GM23338 (cell line): ENCODE measurements around the gene PRDM10. TPM values are rescaled to one million over a fixed set of nuclear protein-coding genes. Genes with fewer than 3 reads are reported as not detected.

Source experiments
- ATAC-seq: fragments of 200-7000 bp; cut with Tn5 transposase; 3 replicates; pipeline ENCODE4 v1.9.1; 2020
- DNase-seq: peaks from one replicate; pipeline ENCODE4 v3.0.0-alpha.2; 2015; ENCODE audit warnings: low spot score
- H2AFZ ChIP-seq: fragments of 200-600 bp; sonication (generic); 2 replicates; pipeline ENCODE4 v1.8.0; 2016; ENCODE audit warnings: antibody characterized with exemption, mild to moderate bottlenecking, moderate library complexity
- H3F3A ChIP-seq: fragments of 200-600 bp; sonication (generic); replicated peaks from 2 replicates; pipeline ENCODE4 v1.8.0; 2017; ENCODE audit warnings: antibody characterized with exemption, mixed run types, low read depth
- H3K27ac ChIP-seq: fragments of 200-600 bp; sonication (generic); 2 replicates; pipeline ENCODE4 v1.6.1; 2016; ENCODE audit warnings: low read depth
- H3K27me3 ChIP-seq: fragments of 200-600 bp; sonication (generic); 2 replicates; pipeline ENCODE4 v1.8.0; 2016; ENCODE audit warnings: mild to moderate bottlenecking, mixed run types, moderate library complexity; ENCODE audit not compliant: insufficient read depth
- H3K36me3 ChIP-seq: fragments of 200-600 bp; sonication (generic); 2 replicates; pipeline ENCODE4 v1.8.0; 2016; ENCODE audit warnings: mild to moderate bottlenecking; ENCODE audit not compliant: insufficient read depth
- H3K4me1 ChIP-seq: fragments of 200-600 bp; sonication (generic); 2 replicates; pipeline ENCODE4 v1.8.0; 2016; ENCODE audit warnings: mild to moderate bottlenecking, moderate library complexity; ENCODE audit not compliant: insufficient read depth
- H3K4me2 ChIP-seq: fragments of 200-600 bp; sonication (generic); 2 replicates; pipeline ENCODE4 v1.7.1; 2017; ENCODE audit warnings: mixed run types
- H3K4me3 ChIP-seq: fragments of 200-600 bp; sonication (generic); 2 replicates; pipeline ENCODE4 v1.6.1; 2016; ENCODE audit warnings: mixed run types
- H3K79me2 ChIP-seq: fragments of 200-600 bp; sonication (generic); replicated peaks from 2 replicates; pipeline ENCODE4 v1.8.0; 2017; ENCODE audit warnings: mild to moderate bottlenecking; ENCODE audit not compliant: insufficient read depth
- H3K9me2 ChIP-seq: fragments of 200-600 bp; sonication (generic); 2 replicates; pipeline ENCODE4 v1.8.0; 2017; ENCODE audit not compliant: insufficient read depth
- H4K20me1 ChIP-seq: fragments of 200-600 bp; sonication (generic); replicated peaks from 2 replicates; pipeline ENCODE4 v1.8.0; 2017; ENCODE audit warnings: mild to moderate bottlenecking; ENCODE audit not compliant: insufficient read depth
- H3K27ac Mint-ChIP-seq: 2 replicates; pipeline ENCODE4 v1.8.0; 2020; ENCODE audit warnings: inconsistent platforms, mild to moderate bottlenecking, moderate library complexity, mixed read lengths
- H3K27me3 Mint-ChIP-seq: 3 replicates; pipeline ENCODE4 v1.8.0; 2022; ENCODE audit warnings: low read depth, mild to moderate bottlenecking, moderate library complexity, mixed read lengths, inconsistent platforms; ENCODE audit not compliant: insufficient read depth, poor library complexity
- H3K36me3 Mint-ChIP-seq: 3 replicates; pipeline ENCODE4 v1.8.0; 2021; ENCODE audit warnings: low read depth, mild to moderate bottlenecking, inconsistent platforms, moderate library complexity, mixed read lengths
- H3K4me1 Mint-ChIP-seq: 3 replicates; pipeline ENCODE4 v1.8.0; 2020; ENCODE audit warnings: mild to moderate bottlenecking, inconsistent platforms, mixed read lengths
- H3K4me3 Mint-ChIP-seq: 3 replicates; pipeline ENCODE4 v1.8.0; 2021; ENCODE audit warnings: moderate library complexity, mild to moderate bottlenecking, inconsistent platforms, mixed read lengths
- H3K9me3 Mint-ChIP-seq: 3 replicates; pipeline ENCODE4 v1.8.0; 2020; ENCODE audit warnings: moderate library complexity, mild to moderate bottlenecking, inconsistent platforms, mixed read lengths
- CREB1 ChIP-seq: fragments of 250-450 bp; sonication (Bioruptor Pico); IDR thresholded peaks from 2 replicates; pipeline ENCODE4 v1.5.0; 2020; ENCODE audit warnings: low read depth, mild to moderate bottlenecking, moderate library complexity
- EZH2 ChIP-seq: fragments of 200-600 bp; sonication (generic); IDR thresholded peaks from one replicate; pipeline ENCODE4 v1.8.0; 2017; ENCODE audit warnings: antibody characterized with exemption, mild to moderate bottlenecking, low read depth; ENCODE audit not compliant: unreplicated experiment
- EZH2phosphoT487 ChIP-seq: fragments of 200-600 bp; sonication (generic); IDR thresholded peaks from one replicate; pipeline ENCODE4 v1.8.1; 2018; ENCODE audit warnings: antibody characterized with exemption; ENCODE audit not compliant: unreplicated experiment
- JUNB ChIP-seq: IDR thresholded peaks from one replicate; pipeline ENCODE4 v1.6.1; 2016; ENCODE audit warnings: antibody characterized with exemption; ENCODE audit not compliant: unreplicated experiment
- NANOG ChIP-seq: IDR thresholded peaks from 2 replicates; pipeline ENCODE4 v1.6.1; 2016; ENCODE audit warnings: antibody characterized with exemption, borderline replicate concordance
- POLR2AphosphoS5 ChIP-seq: IDR thresholded peaks from 2 replicates; pipeline ENCODE4 v1.6.1; 2016; ENCODE audit warnings: antibody characterized with exemption, low read depth
- STAT1 ChIP-seq: IDR thresholded peaks from one replicate; pipeline ENCODE4 v1.6.1; 2016; ENCODE audit warnings: antibody characterized with exemption; ENCODE audit not compliant: unreplicated experiment
- ZNF114 ChIP-seq: fragments of 250-450 bp; sonication (Bioruptor Pico); IDR thresholded peaks from 2 replicates; pipeline ENCODE4 v1.5.0; 2020; ENCODE audit warnings: mild to moderate bottlenecking, moderate library complexity
- ZNF331 ChIP-seq: fragments of 250-450 bp; sonication (Bioruptor Pico); IDR thresholded peaks from 2 replicates; pipeline ENCODE4 v1.5.0; 2020; ENCODE audit warnings: low read depth, mild to moderate bottlenecking, moderate library complexity
- polyA plus RNA-seq: library from polyadenylated mRNA; unstranded; fragments of >200 nt; fragmentation: Nextera tagmentation; extraction: Ambion mirVana; gene quantifications from 2 replicates; pipeline ENCODE4 v1.2.1, GENCODE V29; 2016
- total RNA-seq: library from RNA; depleted of rRNA; stranded (reverse); fragments of >200 nt; shearing (Covaris generic); gene quantifications from 2 replicates; pipeline ENCODE4 v1.2.3, GENCODE V29; 2014
- TF ChIP-seq, protein P1 (sequence below): IDR thresholded peaks from one replicate; pipeline ENCODE4 v1.6.1; 2018; ENCODE audit warnings: antibody characterized with exemption; ENCODE audit not compliant: unreplicated experiment
- TF ChIP-seq, protein P2 (sequence below): IDR thresholded peaks from 2 replicates; pipeline ENCODE4 v1.6.1; 2016; ENCODE audit warnings: antibody characterized with exemption
- TF ChIP-seq, protein P3 (sequence below), 2 experiments: fragments of 200-600 bp in 1 of 2; sonication (generic) in 1 of 2; conservative IDR thresholded peaks; 2 replicates each; pipeline versions ENCODE4 v1.5.1 to v1.6.1; 2016 to 2017; ENCODE audit warnings: antibody characterized with exemption in 2 of 2, low read depth in 2 of 2, mild to moderate bottlenecking in 2 of 2, moderate library complexity in 1 of 2
- TF ChIP-seq, protein P4 (sequence below): fragments of 250-450 bp; sonication (Bioruptor Pico); IDR thresholded peaks from 2 replicates; pipeline ENCODE4 v1.5.0; 2020; ENCODE audit warnings: mild to moderate bottlenecking, moderate library complexity

The PRDM10 gene
- total and polyA plus RNA-seq, 2 experiments from 2014 or later = 5.2 to 14.9 TPM

DNA sequence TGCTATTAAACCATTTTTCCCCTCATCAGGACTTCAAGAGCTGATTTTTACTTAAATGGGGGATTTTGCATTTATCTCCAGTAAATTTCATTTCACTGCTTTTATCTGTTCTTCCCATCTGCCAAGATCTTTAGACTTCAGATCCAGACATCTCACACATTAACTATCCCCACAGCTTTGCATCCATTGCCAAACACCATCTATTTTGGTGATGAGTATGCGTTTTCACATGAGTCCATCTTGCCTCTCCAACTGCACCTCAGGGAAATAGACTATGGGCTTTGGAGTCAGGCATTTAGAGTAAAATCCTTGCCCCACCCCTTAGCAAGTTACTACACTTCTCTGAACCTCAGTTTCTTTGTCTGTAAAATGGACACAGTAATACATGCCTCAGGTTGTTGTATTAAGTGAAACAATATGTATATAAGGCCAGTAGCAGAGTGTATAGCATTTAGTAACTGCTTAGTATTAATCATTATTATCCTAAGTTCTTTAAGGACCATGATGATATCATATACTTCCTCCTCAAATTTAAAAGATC, 53.6 kb downstream of the PRDM10 start (continued):
- no peak for TF ChIP-seq JUNB
- no peak for TF ChIP-seq EZH2phosphoT487
- TF ChIP-seq, protein P1, sequence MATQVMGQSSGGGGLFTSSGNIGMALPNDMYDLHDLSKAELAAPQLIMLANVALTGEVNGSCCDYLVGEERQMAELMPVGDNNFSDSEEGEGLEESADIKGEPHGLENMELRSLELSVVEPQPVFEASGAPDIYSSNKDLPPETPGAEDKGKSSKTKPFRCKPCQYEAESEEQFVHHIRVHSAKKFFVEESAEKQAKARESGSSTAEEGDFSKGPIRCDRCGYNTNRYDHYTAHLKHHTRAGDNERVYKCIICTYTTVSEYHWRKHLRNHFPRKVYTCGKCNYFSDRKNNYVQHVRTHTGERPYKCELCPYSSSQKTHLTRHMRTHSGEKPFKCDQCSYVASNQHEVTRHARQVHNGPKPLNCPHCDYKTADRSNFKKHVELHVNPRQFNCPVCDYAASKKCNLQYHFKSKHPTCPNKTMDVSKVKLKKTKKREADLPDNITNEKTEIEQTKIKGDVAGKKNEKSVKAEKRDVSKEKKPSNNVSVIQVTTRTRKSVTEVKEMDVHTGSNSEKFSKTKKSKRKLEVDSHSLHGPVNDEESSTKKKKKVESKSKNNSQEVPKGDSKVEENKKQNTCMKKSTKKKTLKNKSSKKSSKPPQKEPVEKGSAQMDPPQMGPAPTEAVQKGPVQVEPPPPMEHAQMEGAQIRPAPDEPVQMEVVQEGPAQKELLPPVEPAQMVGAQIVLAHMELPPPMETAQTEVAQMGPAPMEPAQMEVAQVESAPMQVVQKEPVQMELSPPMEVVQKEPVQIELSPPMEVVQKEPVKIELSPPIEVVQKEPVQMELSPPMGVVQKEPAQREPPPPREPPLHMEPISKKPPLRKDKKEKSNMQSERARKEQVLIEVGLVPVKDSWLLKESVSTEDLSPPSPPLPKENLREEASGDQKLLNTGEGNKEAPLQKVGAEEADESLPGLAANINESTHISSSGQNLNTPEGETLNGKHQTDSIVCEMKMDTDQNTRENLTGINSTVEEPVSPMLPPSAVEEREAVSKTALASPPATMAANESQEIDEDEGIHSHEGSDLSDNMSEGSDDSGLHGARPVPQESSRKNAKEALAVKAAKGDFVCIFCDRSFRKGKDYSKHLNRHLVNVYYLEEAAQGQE = no peak
- TF ChIP-seq, protein P2, sequence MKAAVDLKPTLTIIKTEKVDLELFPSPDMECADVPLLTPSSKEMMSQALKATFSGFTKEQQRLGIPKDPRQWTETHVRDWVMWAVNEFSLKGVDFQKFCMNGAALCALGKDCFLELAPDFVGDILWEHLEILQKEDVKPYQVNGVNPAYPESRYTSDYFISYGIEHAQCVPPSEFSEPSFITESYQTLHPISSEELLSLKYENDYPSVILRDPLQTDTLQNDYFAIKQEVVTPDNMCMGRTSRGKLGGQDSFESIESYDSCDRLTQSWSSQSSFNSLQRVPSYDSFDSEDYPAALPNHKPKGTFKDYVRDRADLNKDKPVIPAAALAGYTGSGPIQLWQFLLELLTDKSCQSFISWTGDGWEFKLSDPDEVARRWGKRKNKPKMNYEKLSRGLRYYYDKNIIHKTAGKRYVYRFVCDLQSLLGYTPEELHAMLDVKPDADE = no peak
- no peak for TF ChIP-seq CREB1 (CRISPR knock-in tag)
- TF ChIP-seq EZH2 = no peak
- TF ChIP-seq NANOG = no peak
- TF ChIP-seq STAT1 = no peak
- TF ChIP-seq, protein P3, sequence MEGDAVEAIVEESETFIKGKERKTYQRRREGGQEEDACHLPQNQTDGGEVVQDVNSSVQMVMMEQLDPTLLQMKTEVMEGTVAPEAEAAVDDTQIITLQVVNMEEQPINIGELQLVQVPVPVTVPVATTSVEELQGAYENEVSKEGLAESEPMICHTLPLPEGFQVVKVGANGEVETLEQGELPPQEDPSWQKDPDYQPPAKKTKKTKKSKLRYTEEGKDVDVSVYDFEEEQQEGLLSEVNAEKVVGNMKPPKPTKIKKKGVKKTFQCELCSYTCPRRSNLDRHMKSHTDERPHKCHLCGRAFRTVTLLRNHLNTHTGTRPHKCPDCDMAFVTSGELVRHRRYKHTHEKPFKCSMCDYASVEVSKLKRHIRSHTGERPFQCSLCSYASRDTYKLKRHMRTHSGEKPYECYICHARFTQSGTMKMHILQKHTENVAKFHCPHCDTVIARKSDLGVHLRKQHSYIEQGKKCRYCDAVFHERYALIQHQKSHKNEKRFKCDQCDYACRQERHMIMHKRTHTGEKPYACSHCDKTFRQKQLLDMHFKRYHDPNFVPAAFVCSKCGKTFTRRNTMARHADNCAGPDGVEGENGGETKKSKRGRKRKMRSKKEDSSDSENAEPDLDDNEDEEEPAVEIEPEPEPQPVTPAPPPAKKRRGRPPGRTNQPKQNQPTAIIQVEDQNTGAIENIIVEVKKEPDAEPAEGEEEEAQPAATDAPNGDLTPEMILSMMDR (conservative IDR thresholded peaks at IDR 0.05; ENCODE audit: low read depth in 2 of 2) = no peak

DNA sequence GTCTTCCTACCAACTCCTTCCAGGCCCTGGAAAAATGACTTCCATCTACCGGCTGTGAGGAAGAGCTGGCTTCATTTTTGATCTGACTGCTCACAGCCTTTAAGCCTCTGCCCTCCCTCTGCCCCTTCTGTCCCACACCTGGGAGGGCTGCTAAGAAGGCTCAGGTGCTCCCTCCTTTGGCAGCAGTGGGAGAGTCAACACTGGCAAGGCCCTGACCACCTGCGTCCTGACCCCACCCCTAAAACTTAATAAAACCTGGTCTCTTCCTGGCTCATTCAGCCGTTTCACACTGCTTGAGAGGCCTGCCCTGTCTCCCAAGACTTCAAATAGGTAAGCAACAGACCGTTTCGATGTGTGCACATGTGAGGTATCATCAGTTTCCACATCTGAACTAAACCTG, 55.2 kb downstream of the PRDM10 start:
- Histone ChIP-seq H3K9me2 (no peaks in the 10 kb centered on the region), H3K36me3 (peaks cover 3% of the 10 kb centered on the region; the same call in 1 of the 2 replicates), H3K4me1 (no peaks in the 10 kb centered on the region; the same call in 1 of the 2 replicates), H4K20me1 (peaks cover 5% of the 10 kb centered on the region; the same call in 1 of the 2 replicates), H2AFZ (no peak overlapping the region), H3K4me2 (no peak overlapping the region), H3K27me3 (no peaks in the 10 kb centered on the region), H3K79me2 (no peaks in the 10 kb centered on the region), H3F3A (no peaks in the 10 kb centered on the region), H3K27ac (no peak overlapping the region; the same call in 1 of the 2 replicates), H3K4me3 (no peak overlapping the region)
- H3K27me3 Mint-ChIP-seq = peaks cover 4% of the 10 kb centered on the region
- DNase-seq (peak; percentile 71), ATAC-seq (peak; percentile 98)
- peaks cover 35% of the 10 kb centered on the region for H3K4me1 Mint-ChIP-seq
- H3K27ac Mint-ChIP-seq = 0 out of 2 replicates have a peak overlapping the region, but pooled peaks have one; percentile 60
- H3K36me3 Mint-ChIP-seq = peaks cover 16% of the 10 kb centered on the region
- no peaks in the 10 kb centered on the region for H3K9me3 Mint-ChIP-seq
- no peak overlapping the region for H3K4me3 Mint-ChIP-seq
- TF ChIP-seq EZH2phosphoT487 (no peak), ZNF114 (no peak), ZNF331 (CRISPR knock-in tag) (no peak), CREB1 (CRISPR knock-in tag) (no peak), POLR2AphosphoS5 (no peak), NANOG (no peak)
- TF ChIP-seq, protein P4, sequence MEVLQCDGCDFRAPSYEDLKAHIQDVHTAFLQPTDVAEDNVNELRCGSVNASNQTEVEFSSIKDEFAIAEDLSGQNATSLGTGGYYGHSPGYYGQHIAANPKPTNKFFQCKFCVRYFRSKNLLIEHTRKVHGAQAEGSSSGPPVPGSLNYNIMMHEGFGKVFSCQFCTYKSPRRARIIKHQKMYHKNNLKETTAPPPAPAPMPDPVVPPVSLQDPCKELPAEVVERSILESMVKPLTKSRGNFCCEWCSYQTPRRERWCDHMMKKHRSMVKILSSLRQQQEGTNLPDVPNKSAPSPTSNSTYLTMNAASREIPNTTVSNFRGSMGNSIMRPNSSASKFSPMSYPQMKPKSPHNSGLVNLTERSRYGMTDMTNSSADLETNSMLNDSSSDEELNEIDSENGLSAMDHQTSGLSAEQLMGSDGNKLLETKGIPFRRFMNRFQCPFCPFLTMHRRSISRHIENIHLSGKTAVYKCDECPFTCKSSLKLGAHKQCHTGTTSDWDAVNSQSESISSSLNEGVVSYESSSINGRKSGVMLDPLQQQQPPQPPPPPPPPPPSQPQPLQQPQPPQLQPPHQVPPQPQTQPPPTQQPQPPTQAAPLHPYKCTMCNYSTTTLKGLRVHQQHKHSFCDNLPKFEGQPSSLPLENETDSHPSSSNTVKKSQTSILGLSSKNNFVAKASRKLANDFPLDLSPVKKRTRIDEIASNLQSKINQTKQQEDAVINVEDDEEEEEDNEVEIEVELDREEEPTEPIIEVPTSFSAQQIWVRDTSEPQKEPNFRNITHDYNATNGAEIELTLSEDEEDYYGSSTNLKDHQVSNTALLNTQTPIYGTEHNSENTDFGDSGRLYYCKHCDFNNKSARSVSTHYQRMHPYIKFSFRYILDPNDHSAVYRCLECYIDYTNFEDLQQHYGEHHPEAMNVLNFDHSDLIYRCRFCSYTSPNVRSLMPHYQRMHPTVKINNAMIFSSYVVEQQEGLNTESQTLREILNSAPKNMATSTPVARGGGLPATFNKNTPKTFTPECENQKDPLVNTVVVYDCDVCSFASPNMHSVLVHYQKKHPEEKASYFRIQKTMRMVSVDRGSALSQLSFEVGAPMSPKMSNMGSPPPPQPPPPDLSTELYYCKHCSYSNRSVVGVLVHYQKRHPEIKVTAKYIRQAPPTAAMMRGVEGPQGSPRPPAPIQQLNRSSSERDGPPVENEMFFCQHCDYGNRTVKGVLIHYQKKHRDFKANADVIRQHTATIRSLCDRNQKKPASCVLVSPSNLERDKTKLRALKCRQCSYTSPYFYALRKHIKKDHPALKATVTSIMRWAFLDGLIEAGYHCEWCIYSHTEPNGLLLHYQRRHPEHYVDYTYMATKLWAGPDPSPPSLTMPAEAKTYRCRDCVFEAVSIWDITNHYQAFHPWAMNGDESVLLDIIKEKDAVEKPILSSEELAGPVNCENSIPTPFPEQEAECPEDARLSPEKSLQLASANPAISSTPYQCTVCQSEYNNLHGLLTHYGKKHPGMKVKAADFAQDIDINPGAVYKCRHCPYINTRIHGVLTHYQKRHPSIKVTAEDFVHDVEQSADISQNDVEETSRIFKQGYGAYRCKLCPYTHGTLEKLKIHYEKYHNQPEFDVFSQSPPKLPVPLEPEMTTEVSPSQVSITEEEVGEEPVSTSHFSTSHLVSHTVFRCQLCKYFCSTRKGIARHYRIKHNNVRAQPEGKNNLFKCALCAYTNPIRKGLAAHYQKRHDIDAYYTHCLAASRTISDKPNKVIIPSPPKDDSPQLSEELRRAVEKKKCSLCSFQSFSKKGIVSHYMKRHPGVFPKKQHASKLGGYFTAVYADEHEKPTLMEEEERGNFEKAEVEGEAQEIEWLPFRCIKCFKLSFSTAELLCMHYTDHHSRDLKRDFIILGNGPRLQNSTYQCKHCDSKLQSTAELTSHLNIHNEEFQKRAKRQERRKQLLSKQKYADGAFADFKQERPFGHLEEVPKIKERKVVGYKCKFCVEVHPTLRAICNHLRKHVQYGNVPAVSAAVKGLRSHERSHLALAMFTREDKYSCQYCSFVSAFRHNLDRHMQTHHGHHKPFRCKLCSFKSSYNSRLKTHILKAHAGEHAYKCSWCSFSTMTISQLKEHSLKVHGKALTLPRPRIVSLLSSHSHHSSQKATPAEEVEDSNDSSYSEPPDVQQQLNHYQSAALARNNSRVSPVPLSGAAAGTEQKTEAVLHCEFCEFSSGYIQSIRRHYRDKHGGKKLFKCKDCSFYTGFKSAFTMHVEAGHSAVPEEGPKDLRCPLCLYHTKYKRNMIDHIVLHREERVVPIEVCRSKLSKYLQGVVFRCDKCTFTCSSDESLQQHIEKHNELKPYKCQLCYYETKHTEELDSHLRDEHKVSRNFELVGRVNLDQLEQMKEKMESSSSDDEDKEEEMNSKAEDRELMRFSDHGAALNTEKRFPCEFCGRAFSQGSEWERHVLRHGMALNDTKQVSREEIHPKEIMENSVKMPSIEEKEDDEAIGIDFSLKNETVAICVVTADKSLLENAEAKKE (CRISPR knock-in tag) = no peak
